GM12874 (cell line): ENCODE data around the gene FIGN.

Experiments used
- CTCF ChIP-seq: IDR thresholded peaks from 2 replicates; pipeline ENCODE4 v1.5.1; 2011; ENCODE audit warnings: low read depth, mild to moderate bottlenecking, control low read depth, low read length, moderate library complexity; ENCODE audit not compliant: insufficient read depth

FIGN gene

GRCh38 chr2:163737190-163737439, 1.3 kb upstream of the FIGN start:
- TF ChIP-seq CTCF: no peak

GRCh38 chr2:163736433-163737189, 803 bp upstream of the FIGN start:
- TF ChIP-seq CTCF: no peak

GRCh38 chr2:163734881-163735684, 725 bp downstream of the FIGN start:
- TF ChIP-seq CTCF: no peak

- TF ChIP-seq CTCF: no peak
These were observed 1.4 kb downstream of the FIGN start for GRCh38 chr2:163734401-163734800.

GRCh38 chr2:163733956-163734355, 1.9 kb downstream of the FIGN start:
- no peak for TF ChIP-seq CTCF

- TF ChIP-seq CTCF: no peak
These were observed 2.4 kb downstream of the FIGN start for GRCh38 chr2:163733301-163733938.

GRCh38 chr2:163732727-163733126, 3.1 kb downstream of the FIGN start:
- TF ChIP-seq CTCF: no peak
